Measurements from ENCODE around the gene SLC45A2. TPM values are rescaled to one million over a fixed set of nuclear protein-coding genes. Genes with fewer than 3 reads are reported as not detected.

The SLC45A2 gene
- total RNA-seq, 1 experiment from 2014 or later: not detected

DNA sequence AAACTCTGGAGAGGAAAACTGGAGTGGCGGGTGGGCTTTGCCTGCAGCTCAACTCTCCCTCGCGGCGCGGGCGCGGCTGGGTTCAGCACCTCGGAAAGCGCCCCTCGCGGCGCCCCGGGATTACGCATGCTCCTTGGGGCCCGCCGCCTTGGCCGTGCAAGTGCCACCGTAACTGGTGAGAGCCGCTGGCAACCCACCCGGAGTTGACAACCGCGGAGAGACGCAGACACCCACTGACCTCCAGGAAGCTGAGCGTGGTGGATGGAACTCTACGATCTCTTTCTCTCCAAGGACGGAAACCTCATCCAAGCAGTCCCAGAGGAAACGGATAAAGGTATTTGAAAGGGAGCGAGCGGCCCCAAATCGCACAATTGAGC lies 48.5 kb downstream of the SLC45A2 start (continued):
- TF ChIP-seq, protein P1, sequence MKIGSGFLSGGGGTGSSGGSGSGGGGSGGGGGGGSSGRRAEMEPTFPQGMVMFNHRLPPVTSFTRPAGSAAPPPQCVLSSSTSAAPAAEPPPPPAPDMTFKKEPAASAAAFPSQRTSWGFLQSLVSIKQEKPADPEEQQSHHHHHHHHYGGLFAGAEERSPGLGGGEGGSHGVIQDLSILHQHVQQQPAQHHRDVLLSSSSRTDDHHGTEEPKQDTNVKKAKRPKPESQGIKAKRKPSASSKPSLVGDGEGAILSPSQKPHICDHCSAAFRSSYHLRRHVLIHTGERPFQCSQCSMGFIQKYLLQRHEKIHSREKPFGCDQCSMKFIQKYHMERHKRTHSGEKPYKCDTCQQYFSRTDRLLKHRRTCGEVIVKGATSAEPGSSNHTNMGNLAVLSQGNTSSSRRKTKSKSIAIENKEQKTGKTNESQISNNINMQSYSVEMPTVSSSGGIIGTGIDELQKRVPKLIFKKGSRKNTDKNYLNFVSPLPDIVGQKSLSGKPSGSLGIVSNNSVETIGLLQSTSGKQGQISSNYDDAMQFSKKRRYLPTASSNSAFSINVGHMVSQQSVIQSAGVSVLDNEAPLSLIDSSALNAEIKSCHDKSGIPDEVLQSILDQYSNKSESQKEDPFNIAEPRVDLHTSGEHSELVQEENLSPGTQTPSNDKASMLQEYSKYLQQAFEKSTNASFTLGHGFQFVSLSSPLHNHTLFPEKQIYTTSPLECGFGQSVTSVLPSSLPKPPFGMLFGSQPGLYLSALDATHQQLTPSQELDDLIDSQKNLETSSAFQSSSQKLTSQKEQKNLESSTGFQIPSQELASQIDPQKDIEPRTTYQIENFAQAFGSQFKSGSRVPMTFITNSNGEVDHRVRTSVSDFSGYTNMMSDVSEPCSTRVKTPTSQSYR (CRISPR knock-in tag; IDR thresholded peaks at IDR 0.05): no peak
- peak; percentile 55; the same call in 1 of the 2 replicates for TF ChIP-seq ZNF317 (CRISPR knock-in tag; IDR thresholded peaks at IDR 0.05; ENCODE audit: borderline replicate concordance, low read depth)
- peak; percentile 90 for TF ChIP-seq FOXP1 (CRISPR knock-in tag; IDR thresholded peaks at IDR 0.05; ENCODE audit: borderline replicate concordance)
- TF ChIP-seq NFYB (CRISPR knock-in tag; conservative IDR thresholded peaks at IDR 0.05; ENCODE audit: low read depth): no peak
- no peak for TF ChIP-seq NFE2L1 (CRISPR knock-in tag; IDR thresholded peaks at IDR 0.05)
- TF ChIP-seq, protein P2, sequence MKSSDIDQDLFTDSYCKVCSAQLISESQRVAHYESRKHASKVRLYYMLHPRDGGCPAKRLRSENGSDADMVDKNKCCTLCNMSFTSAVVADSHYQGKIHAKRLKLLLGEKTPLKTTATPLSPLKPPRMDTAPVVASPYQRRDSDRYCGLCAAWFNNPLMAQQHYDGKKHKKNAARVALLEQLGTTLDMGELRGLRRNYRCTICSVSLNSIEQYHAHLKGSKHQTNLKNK (CRISPR knock-in tag; IDR thresholded peaks at IDR 0.05): no peak
- TF ChIP-seq NFATC4 (CRISPR knock-in tag; IDR thresholded peaks at IDR 0.05): no peak; the same call in 1 of the 2 replicates
- TF ChIP-seq ZNF121 (CRISPR knock-in tag; IDR thresholded peaks at IDR 0.05): no peak
- no peak for TF ChIP-seq ZNF671 (CRISPR knock-in tag; IDR thresholded peaks at IDR 0.05)
- TF ChIP-seq, protein P3, sequence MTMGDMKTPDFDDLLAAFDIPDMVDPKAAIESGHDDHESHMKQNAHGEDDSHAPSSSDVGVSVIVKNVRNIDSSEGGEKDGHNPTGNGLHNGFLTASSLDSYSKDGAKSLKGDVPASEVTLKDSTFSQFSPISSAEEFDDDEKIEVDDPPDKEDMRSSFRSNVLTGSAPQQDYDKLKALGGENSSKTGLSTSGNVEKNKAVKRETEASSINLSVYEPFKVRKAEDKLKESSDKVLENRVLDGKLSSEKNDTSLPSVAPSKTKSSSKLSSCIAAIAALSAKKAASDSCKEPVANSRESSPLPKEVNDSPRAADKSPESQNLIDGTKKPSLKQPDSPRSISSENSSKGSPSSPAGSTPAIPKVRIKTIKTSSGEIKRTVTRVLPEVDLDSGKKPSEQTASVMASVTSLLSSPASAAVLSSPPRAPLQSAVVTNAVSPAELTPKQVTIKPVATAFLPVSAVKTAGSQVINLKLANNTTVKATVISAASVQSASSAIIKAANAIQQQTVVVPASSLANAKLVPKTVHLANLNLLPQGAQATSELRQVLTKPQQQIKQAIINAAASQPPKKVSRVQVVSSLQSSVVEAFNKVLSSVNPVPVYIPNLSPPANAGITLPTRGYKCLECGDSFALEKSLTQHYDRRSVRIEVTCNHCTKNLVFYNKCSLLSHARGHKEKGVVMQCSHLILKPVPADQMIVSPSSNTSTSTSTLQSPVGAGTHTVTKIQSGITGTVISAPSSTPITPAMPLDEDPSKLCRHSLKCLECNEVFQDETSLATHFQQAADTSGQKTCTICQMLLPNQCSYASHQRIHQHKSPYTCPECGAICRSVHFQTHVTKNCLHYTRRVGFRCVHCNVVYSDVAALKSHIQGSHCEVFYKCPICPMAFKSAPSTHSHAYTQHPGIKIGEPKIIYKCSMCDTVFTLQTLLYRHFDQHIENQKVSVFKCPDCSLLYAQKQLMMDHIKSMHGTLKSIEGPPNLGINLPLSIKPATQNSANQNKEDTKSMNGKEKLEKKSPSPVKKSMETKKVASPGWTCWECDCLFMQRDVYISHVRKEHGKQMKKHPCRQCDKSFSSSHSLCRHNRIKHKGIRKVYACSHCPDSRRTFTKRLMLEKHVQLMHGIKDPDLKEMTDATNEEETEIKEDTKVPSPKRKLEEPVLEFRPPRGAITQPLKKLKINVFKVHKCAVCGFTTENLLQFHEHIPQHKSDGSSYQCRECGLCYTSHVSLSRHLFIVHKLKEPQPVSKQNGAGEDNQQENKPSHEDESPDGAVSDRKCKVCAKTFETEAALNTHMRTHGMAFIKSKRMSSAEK (CRISPR knock-in tag; IDR thresholded peaks at IDR 0.05; ENCODE audit: borderline replicate concordance): no peak
- peak; percentile 75; the same call in 1 of the 2 replicates for TF ChIP-seq E2F5 (CRISPR knock-in tag; IDR thresholded peaks at IDR 0.05)
- peak; percentile 84; the same call in 1 of the 2 replicates for TF ChIP-seq ZNF232 (CRISPR knock-in tag; IDR thresholded peaks at IDR 0.05)
- no peak for TF ChIP-seq CBFB (CRISPR knock-in tag; IDR thresholded peaks at IDR 0.05; ENCODE audit: low read depth)
- TF ChIP-seq OVOL2 (CRISPR knock-in tag; IDR thresholded peaks at IDR 0.05; ENCODE audit: borderline replicate concordance): no peak
- TF ChIP-seq ZNF416 (CRISPR knock-in tag; IDR thresholded peaks at IDR 0.05): no peak
- TF ChIP-seq FOXP4 (CRISPR knock-in tag; IDR thresholded peaks at IDR 0.05): peak; percentile 94
- no peak for TF ChIP-seq KAT7 (CRISPR knock-in tag; IDR thresholded peaks at IDR 0.05; ENCODE audit: borderline replicate concordance)
- peak; percentile 82 for TF ChIP-seq FOXK1 (CRISPR knock-in tag; IDR thresholded peaks at IDR 0.05)
- no peak for TF ChIP-seq PRDM15 (CRISPR knock-in tag; IDR thresholded peaks at IDR 0.05)
- peak; percentile 82; the same call in 1 of the 2 replicates for TF ChIP-seq ZNF219 (CRISPR knock-in tag; IDR thresholded peaks at IDR 0.05; ENCODE audit: borderline replicate concordance)

Measured in WTC11 (cell line).